GM18868 (cell line): ENCODE results near the gene CSNK2B.
A peak's percentile ranks its signal among the peaks of the same experiment; 100 is the strongest.

ENCODE experiments used
- ATAC-seq: cut with Tn5 transposase; IDR thresholded peaks from one replicate; pipeline ENCODE4 v1.9.1; 2021; ENCODE audit warnings: mild to moderate bottlenecking, moderate library complexity; ENCODE audit not compliant: unreplicated experiment

Gene CSNK2B

GRCh38 chr6:31636698-31637596 is 28.9 kb upstream of the CSNK2B start:
- no peak for ATAC-seq

GRCh38 chr6:31639043-31639442 is 26.8 kb upstream of the CSNK2B start:
- ATAC-seq: no peak

GRCh38 chr6:31639449-31639861 is 26.4 kb upstream of the CSNK2B start:
- ATAC-seq: no peak

GRCh38 chr6:31640612-31641011 is 25.3 kb upstream of the CSNK2B start:
- no peak for ATAC-seq

- no peak for ATAC-seq
Observed at GRCh38 chr6:31641370-31641769, 24.5 kb upstream of the CSNK2B start.

- no peak for ATAC-seq
Observed at GRCh38 chr6:31642798-31643570, 22.9 kb upstream of the CSNK2B start.

- ATAC-seq: no peak
Observed at GRCh38 chr6:31643818-31644454, 21.9 kb upstream of the CSNK2B start.

GRCh38 chr6:31645325-31645724 is 20.6 kb upstream of the CSNK2B start:
- ATAC-seq: no peak

- peak; percentile 33 for ATAC-seq
Observed at GRCh38 chr6:31651602-31652191, 14.2 kb upstream of the CSNK2B start.

GRCh38 chr6:31652925-31653724 is 12.8 kb upstream of the CSNK2B start:
- ATAC-seq: peak; percentile 60

- no peak for ATAC-seq
Observed at GRCh38 chr6:31654574-31655348, 11.1 kb upstream of the CSNK2B start.

- no peak for ATAC-seq
Observed at GRCh38 chr6:31655349-31656237, 10.3 kb upstream of the CSNK2B start, which contains the start of gene APOM. TSS of gene APOM (plus strand) at chr6:31655894. CDS start at chr6:31655967, 73 bp downstream.

- ATAC-seq: no peak
Observed at GRCh38 chr6:31657406-31658157, 8.3 kb upstream of the CSNK2B start.

- ATAC-seq: no peak
Observed at GRCh38 chr6:31658158-31658688, 7.7 kb upstream of the CSNK2B start.

- no peak for ATAC-seq
Observed at GRCh38 chr6:31658983-31659648, 6.8 kb upstream of the CSNK2B start.

GRCh38 chr6:31659649-31660380 is 6.1 kb upstream of the CSNK2B start:
- no peak for ATAC-seq
